NCI-H510A (cell line): Measurements from ENCODE around the gene PLEKHM3.

Source experiments
- DNase-seq: peaks from one replicate; lab custom pipeline; 2025; lab: John Stamatoyannopoulos, UW

The PLEKHM3 gene

DNA sequence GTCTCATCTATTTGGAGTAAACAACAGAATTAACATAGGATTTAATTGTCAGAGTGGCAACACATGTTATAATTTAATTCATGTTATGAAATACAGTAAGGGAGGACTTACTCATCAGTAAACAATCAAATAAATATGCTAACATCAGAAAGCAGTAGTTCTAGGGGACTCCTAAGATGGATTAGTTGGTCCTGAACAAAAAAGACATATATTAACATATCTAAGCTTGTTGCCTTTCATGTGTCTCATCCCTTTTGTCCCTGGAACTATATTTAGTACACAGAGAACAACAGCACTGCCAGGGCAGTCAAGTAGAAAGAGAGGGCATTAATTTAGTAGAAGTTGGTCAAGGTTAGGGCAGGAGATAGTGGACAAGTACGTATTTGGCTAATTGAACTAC is 137.8 kb downstream of the PLEKHM3 start:
- DNase-seq, result no peak

- no peak for DNase-seq
Observed at GRCh38 chr2:207885010-207885409, 140.3 kb downstream of the PLEKHM3 start.

DNA sequence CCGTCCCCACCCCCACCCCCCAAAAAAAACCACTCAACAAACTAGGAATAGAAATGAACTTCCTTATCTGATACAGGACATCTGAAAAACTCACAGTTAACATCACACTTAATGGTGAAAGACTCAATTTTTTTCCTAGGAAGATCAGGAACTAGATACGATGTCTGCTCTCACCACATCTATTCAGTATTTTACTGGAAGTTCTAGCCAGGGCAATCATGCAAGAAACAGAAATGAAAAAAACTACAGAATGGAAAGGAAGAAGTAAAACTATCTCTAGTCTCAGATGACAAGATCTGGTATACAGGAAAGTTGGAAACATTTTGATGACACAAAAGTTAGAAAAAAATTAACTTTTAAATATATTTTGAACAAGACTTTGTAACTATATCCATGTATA is 141.2 kb downstream of the PLEKHM3 start:
- no peak for DNase-seq

DNA sequence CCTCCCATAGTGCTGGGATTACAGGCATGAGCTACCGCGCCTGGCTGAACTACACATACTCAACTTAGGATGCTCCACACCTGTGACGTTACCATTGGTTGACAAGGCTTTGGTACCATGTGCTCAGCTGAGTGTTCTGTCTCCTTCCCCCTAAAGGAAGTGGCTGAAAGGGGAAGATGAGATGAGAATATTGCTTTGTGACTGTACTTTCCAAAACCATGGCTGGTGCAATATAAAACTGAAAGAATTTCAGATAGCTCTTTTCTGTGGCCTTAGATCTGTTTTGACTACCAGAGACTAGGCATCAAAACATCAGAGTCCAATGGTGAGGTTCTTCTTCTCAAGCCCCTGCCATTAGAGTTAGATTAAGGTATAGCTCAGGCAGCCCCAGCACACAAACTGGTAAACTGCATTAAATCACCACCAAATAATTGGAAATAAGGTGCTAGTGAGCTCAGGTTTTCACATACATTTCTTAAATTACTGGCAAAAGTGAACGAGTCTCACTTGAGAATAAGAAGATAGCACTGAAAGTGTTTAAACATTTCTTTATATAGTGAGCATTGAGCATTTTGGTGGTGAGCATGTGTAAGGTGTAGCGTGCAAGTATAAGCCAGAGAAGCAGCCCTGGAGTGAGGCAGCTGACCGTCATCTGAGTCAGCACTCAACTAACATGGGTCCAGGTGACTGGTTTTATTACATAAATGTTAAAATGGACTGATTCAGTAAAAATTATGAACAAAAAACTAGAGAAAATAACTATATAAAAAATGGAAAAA is 142.1 kb downstream of the PLEKHM3 start:
- no peak for DNase-seq

GRCh38 chr2:207881902-207882301 is 143.4 kb downstream of the PLEKHM3 start:
- no peak for DNase-seq

GRCh38 chr2:207879536-207879935 is 145.8 kb downstream of the PLEKHM3 start:
- no peak for DNase-seq

DNA sequence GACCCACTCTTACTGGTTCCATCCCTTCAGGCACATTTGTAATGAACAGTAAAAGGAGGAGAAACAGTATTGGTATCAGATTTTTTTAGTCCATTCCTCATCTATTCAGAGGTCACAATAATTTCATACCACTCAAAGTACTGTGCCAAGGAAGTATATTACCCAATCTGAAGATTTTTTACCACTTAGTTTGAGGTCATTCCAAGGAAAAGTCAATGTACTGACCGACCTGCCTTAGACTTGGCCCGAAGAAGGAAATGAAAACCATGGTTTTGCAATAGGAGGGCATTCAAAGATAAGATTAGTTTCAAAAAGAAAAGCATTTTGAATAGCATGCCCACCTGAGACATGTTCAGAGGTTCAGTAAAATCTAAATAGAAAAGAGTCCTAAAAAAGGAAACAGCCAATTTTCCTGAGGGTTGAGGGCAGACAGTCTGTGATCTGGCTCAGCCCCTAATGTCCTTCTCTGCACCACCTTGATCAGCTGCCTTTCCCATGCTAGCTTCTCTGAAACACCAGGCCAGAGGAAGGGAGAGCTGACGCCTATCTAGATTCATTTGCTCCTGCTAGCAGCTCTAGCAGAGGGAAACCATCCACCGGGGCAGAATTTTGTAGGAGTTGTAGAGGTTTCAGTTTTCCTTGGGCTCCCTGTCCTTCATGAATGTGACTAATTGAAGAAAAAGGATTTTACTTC is 148.3 kb downstream of the PLEKHM3 start:
- no peak for DNase-seq

DNA sequence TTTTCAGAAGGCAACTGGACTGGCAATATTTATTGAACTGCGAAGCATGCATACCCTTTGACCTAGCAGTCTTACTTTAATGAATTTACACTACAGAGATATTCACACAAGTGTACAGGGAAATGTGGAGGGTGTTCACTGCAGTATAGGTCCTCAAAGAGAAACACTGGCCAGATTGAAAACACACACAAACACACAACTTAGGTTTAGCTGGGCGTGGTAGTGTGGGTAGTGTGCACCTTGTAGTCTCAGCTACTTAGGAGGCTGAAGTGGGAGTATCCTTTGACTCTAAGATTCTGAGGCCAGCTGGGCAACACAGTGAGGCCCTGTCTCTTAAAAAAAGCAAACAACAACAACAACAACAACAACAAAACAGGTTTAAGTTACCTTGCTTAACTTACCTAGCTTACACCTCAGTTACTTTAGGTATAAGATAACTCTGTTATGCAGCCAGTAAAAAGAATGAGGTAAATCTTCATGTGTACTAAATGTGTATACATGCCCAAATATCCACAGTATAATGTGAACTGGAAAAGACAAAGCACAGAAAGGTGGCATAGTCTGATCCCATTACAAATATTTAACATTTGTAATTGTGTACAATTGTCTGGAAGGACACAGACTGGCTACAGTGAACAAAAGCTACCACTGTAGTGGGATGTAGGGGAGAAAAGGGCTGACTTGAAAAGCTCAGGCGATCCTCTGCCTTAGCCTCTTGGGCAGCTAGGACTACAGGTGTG is 149.7 kb downstream of the PLEKHM3 start:
- DNase-seq, result no peak

- no peak for DNase-seq
Observed at GRCh38 chr2:207873794-207874193, 151.5 kb downstream of the PLEKHM3 start.

- DNase-seq, result no peak
Observed at GRCh38 chr2:207871911-207872310, 153.4 kb downstream of the PLEKHM3 start.

- no peak for DNase-seq
Observed at GRCh38 chr2:207871506-207871905, 153.8 kb downstream of the PLEKHM3 start.

- no peak for DNase-seq
Observed at GRCh38 chr2:207870814-207871213, 154.5 kb downstream of the PLEKHM3 start.

DNA sequence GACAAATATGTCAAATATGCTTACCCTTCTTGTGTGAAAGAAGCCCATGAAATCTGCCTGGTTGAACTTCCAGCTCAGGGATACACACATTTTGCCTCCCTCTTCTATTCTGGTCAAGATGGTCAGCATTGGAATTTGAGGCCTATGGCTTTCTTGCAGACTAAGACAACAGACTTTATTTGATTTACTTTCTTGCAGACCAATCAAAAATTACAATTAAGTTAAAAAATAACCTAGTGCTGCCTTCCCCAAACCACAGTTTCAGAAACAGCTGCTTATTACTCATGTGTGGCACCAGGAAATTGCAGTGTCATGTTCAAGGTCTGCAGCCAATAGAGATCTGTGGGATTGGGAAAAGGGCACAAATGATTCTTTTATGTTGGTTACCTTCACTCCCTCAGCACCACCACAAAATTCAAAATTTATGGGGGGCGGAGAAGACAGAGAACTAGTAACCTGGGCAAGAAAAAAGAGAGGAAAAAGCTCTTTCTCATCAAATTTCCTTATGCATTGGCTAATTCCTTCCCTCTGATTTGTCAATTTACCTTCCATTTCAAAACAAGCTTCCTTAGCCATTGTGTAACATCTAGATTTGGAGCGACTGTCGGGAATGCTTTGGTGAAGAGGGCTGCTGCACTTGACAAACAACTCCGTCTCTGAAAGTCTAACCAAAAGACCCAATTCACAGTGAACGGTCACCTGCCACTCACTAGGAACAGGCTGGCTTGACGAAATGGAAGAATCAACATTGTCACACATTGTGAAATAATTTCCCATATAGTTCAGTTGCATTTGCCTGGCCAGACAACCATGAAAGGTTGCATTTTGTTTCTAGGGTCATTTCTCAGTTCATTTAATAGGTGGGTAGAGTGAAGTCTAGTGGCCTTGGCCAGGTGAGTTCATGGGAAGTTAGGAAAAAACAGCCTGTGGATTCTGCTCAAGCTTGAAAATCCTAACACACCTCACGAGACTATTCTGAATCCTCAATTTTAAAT is 155.2 kb downstream of the PLEKHM3 start:
- no peak for DNase-seq

- DNase-seq, result no peak
Observed at GRCh38 chr2:207868855-207869596, 156.3 kb downstream of the PLEKHM3 start.

- DNase-seq, result no peak
Observed at GRCh38 chr2:207867905-207868304, 157.4 kb downstream of the PLEKHM3 start.

- no peak for DNase-seq
Observed at GRCh38 chr2:207867056-207867455, 158.3 kb downstream of the PLEKHM3 start.

- no peak for DNase-seq
Observed at GRCh38 chr2:207865210-207865609, 160.1 kb downstream of the PLEKHM3 start.

DNA sequence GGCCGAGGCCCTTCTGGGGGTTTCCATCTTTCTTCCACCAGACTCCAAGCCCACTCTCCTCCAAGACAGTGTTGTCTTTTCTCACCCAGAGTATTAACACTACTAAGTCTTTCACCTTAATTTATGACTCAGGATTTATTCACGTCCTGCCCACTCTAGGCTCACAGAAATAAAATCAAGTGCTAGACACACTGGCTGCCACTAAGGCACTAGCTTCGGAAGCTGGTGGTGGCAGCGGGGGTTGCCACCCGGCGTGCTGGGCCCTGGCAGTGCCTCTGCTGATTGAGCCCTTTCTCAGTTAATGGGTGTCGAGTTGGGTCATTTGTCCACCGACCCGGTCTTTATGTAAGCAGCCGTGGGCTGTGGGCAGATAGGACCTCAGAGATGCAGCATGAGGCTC is 162.0 kb downstream of the PLEKHM3 start:
- DNase-seq, result no peak

GRCh38 chr2:207861789-207862188 is 163.5 kb downstream of the PLEKHM3 start:
- no peak for DNase-seq

DNA sequence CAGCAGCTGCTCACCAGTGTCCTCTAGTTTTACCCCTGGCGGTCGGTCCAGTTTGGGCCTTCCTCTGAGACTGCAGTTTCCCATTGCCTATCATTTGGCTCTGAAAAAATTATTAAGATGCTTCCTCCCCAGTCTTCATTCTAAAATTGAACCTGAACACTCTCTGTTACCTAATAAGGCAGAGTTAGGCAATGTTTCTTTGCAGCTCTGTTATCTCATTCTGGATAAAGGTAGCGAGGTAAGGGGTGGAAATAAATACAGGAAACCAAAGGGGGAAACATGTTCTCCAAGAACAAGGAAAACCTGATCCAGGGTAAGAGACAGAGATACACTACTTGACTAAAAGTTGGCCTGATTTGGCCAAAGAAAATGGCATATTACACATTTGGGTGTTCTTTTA is 164.6 kb downstream of the PLEKHM3 start:
- no peak for DNase-seq

DNA sequence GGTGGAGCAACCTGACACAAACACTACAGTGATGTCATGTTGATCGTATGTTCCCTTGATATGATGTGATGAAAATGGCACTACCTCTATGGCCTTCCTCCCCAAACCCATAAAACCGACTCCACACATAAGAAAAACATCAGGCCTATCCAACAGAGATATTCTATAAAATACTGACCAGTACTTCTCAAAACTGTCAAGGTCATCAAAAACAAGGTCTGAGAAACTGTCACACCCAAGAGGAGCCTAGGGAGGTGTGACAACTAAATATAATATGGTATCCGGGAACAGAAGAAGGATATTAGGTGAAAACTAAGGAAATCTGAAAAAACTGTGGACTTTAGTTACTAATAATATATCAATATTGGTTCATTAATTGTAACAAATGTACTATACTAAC is 169.7 kb downstream of the PLEKHM3 start:
- no peak for DNase-seq
